ENCODE results near the gene CFAP74. TPM values are rescaled to one million over a fixed set of nuclear protein-coding genes. Genes with fewer than 3 reads are reported as not detected.

The CFAP74 gene
- total and polyA plus RNA-seq, 2 of the 13 experiments (the other 11 are each of a cell fraction or from before 2014, with no cell fraction given), result 0.27 to 0.62 TPM

DNA sequence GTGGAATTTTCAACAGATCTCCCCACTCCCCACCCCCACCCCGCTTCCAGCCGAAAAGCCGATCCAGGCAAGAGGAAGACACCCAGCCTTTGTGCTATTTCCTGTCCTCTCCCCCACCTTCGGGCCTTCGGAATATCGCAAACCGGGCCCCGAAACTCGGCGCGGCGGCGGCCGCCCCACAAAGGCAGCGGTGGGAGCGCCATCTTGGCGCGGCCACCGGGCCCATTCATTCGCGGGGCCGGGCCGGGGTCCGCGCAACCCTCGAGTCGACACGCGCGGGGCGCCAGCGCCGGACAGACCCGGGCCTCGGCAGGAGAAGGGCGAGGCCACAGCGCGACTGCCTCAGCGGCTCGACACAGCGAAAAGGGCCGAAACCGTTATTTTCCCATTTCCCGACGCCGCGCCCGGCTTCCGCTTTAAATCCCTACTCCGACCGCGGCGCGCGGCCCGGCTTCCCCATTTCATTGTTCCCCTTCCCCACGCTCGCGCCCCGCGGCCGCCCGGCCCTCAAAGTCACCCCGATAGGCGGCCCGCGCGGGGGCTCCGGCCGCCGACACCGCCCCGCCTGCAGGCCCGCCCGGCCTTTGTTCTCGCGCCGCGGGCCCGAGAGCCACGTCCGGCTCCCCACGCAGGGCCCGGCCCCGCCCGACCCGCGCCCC lies 113.6 kb downstream of the CFAP74 start (continued):
- TF ChIP-seq POLR2A (IDR thresholded peaks at IDR 0.05; ENCODE audit: insufficient read depth in 1 of 2, low read depth in 2 of 2, low read length in 2 of 2), result no peak
- no peak for TF ChIP-seq CERS6 (CRISPR knock-in tag; IDR thresholded peaks at IDR 0.05)
- no peak for TF ChIP-seq ZNF552 (CRISPR knock-in tag; IDR thresholded peaks at IDR 0.05; ENCODE audit: borderline replicate concordance)
- TF ChIP-seq ZNF772 (CRISPR knock-in tag; IDR thresholded peaks at IDR 0.05), result no peak
- TF ChIP-seq, protein P1, sequence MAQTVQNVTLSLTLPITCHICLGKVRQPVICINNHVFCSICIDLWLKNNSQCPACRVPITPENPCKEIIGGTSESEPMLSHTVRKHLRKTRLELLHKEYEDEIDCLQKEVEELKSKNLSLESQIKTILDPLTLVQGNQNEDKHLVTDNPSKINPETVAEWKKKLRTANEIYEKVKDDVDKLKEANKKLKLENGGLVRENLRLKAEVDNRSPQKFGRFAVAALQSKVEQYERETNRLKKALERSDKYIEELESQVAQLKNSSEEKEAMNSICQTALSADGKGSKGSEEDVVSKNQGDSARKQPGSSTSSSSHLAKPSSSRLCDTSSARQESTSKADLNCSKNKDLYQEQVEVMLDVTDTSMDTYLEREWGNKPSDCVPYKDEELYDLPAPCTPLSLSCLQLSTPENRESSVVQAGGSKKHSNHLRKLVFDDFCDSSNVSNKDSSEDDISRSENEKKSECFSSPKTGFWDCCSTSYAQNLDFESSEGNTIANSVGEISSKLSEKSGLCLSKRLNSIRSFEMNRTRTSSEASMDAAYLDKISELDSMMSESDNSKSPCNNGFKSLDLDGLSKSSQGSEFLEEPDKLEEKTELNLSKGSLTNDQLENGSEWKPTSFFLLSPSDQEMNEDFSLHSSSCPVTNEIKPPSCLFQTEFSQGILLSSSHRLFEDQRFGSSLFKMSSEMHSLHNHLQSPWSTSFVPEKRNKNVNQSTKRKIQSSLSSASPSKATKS (CRISPR knock-in tag; IDR thresholded peaks at IDR 0.05), result no peak
- no peak for TF ChIP-seq SIX4 (CRISPR knock-in tag; IDR thresholded peaks at IDR 0.05)
- TF ChIP-seq MLLT10 (CRISPR knock-in tag; IDR thresholded peaks at IDR 0.05), result no peak
- TF ChIP-seq ZNF232 (CRISPR knock-in tag; IDR thresholded peaks at IDR 0.05; ENCODE audit: borderline replicate concordance), result peak; percentile 46; the same call in 1 of the 2 replicates
- no peak for TF ChIP-seq KLF15 (CRISPR knock-in tag; IDR thresholded peaks at IDR 0.05; ENCODE audit: borderline replicate concordance)
- no peak for TF ChIP-seq ZNF136 (CRISPR knock-in tag; IDR thresholded peaks at IDR 0.05; ENCODE audit: low read depth)
- TF ChIP-seq CEBPB (IDR thresholded peaks at IDR 0.05; ENCODE audit: borderline replicate concordance, low read depth, low read length), result no peak
- peak; percentile 91 for TF ChIP-seq YY1 (IDR thresholded peaks at IDR 0.05; ENCODE audit: insufficient read depth, insufficient replicate concordance, low read depth, low read length)
- TF ChIP-seq ZNF276 (CRISPR knock-in tag; IDR thresholded peaks at IDR 0.05; ENCODE audit: low read depth), result no peak
- peak; percentile 59; the same call in 1 of the 2 replicates for TF ChIP-seq GABPB1 (CRISPR knock-in tag; IDR thresholded peaks at IDR 0.05)
- TF ChIP-seq ZBTB3 (CRISPR knock-in tag; IDR thresholded peaks at IDR 0.05; ENCODE audit: borderline replicate concordance, low read depth), result peak; percentile 24; the same call in 1 of the 2 replicates
- TF ChIP-seq ZNF432 (CRISPR knock-in tag; IDR thresholded peaks at IDR 0.05; ENCODE audit: borderline replicate concordance), result no peak
- TF ChIP-seq SP5 (CRISPR knock-in tag; IDR thresholded peaks at IDR 0.05; ENCODE audit: borderline replicate concordance, low read depth), result no peak
- TF ChIP-seq, protein P2, sequence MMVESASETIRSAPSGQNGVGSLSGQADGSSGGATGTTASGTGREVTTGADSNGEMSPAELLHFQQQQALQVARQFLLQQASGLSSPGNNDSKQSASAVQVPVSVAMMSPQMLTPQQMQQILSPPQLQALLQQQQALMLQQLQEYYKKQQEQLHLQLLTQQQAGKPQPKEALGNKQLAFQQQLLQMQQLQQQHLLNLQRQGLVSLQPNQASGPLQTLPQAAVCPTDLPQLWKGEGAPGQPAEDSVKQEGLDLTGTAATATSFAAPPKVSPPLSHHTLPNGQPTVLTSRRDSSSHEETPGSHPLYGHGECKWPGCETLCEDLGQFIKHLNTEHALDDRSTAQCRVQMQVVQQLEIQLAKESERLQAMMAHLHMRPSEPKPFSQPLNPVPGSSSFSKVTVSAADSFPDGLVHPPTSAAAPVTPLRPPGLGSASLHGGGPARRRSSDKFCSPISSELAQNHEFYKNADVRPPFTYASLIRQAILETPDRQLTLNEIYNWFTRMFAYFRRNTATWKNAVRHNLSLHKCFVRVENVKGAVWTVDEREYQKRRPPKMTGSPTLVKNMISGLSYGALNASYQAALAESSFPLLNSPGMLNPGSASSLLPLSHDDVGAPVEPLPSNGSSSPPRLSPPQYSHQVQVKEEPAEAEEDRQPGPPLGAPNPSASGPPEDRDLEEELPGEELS (CRISPR knock-in tag; IDR thresholded peaks at IDR 0.05), result no peak
- TF ChIP-seq ZNF710 (CRISPR knock-in tag; IDR thresholded peaks at IDR 0.05; ENCODE audit: borderline replicate concordance), result no peak
- TF ChIP-seq KAT7 (CRISPR knock-in tag; IDR thresholded peaks at IDR 0.05; ENCODE audit: borderline replicate concordance), result peak; percentile 72; the same call in 1 of the 2 replicates

Data from HepG2 (cell line).